MCF 10A (cell line): ENCODE measurements around the gene HK1. TPM values are rescaled to one million over a fixed set of nuclear protein-coding genes. Genes with fewer than 3 reads are reported as not detected.

Experiments
- BruUV-seq: library from RNA; stranded (reverse); fragments of 400-500 nt; replicated peaks from 2 replicates; lab custom pipeline; 2021; lab: Mats Ljungman, UMichigan
- CTCF ChIA-PET: fragments of 300-600 bp; sonication (Branson Sonifier 250); formaldehyde crosslinking; extraction: SDS; loops from one replicate; lab custom pipeline; 2021; ENCODE audit warnings: antibody characterized with exemption, inconsistent platforms; lab: Yijun Ruan, JAX
- POLR2A ChIA-PET: fragments of 300-600, 350-650 bp; sonication (Branson Sonifier 250); formaldehyde crosslinking; extraction: SDS; loops from one replicate; lab custom pipeline; 2020; ENCODE audit warnings: antibody characterized with exemption, inconsistent platforms; lab: Yijun Ruan, JAX
- DNase-seq: peaks from one replicate; pipeline ENCODE4 v3.0.0-alpha.2; 2018; ENCODE audit not compliant: unreplicated experiment
- H3K27ac Mint-ChIP-seq: one replicate; pipeline ENCODE4 v1.8.0; 2022; ENCODE audit warnings: mild to moderate bottlenecking, low read depth, mixed read lengths; ENCODE audit not compliant: unreplicated experiment
- H3K27me3 Mint-ChIP-seq: one replicate; pipeline ENCODE4 v1.8.0; 2022; ENCODE audit warnings: mixed read lengths; ENCODE audit not compliant: insufficient read depth, unreplicated experiment
- H3K36me3 Mint-ChIP-seq: one replicate; pipeline ENCODE4 v1.8.0; 2022; ENCODE audit warnings: mild to moderate bottlenecking, moderate library complexity, mixed read lengths; ENCODE audit not compliant: insufficient read depth, unreplicated experiment
- H3K4me1 Mint-ChIP-seq: one replicate; pipeline ENCODE4 v1.8.0; 2022; ENCODE audit warnings: mixed read lengths; ENCODE audit not compliant: insufficient read depth, unreplicated experiment
- H3K4me3 Mint-ChIP-seq: one replicate; pipeline ENCODE4 v1.8.0; 2022; ENCODE audit warnings: mild to moderate bottlenecking, moderate library complexity, mixed read lengths; ENCODE audit not compliant: unreplicated experiment
- H3K9me3 Mint-ChIP-seq: one replicate; pipeline ENCODE4 v1.8.0; 2022; ENCODE audit warnings: mixed read lengths; ENCODE audit not compliant: unreplicated experiment
- CTCF ChIP-seq: fragments of 200-600 bp; IDR thresholded peaks from one replicate; pipeline ENCODE4 v1.8.0; 2022; ENCODE audit warnings: antibody characterized with exemption, mild to moderate bottlenecking; ENCODE audit not compliant: unreplicated experiment
- intact Hi-C: fragments of 100-400 bp; cut with micrococcal nuclease; formaldehyde crosslinking; loops from 2 replicates; pipeline ENCODE4 v1.14.1; 2022
- total RNA-seq: library from RNA; stranded (reverse); gene quantifications from 2 replicates; pipeline ENCODE4 v1.2.3, GENCODE V29; 2022

The HK1 gene
- total RNA-seq, 1 experiment from 2014 or later = 134 TPM

GRCh38 chr10:69348816-69349541 lies 70.7 kb downstream of the HK1 start:
- no peak for TF ChIP-seq CTCF
- Mint-ChIP-seq H3K27me3 (no peaks in the 10 kb centered on the region), H3K4me3 (no peak overlapping the region), H3K4me1 (peaks cover 25% of the 10 kb centered on the region), H3K9me3 (no peaks in the 10 kb centered on the region), H3K36me3 (peaks cover 65% of the 10 kb centered on the region), H3K27ac (peak overlapping the region; percentile 93)
- DNase-seq = peak; percentile 96
- ChIA-PET CTCF (interaction anchor here (0.6 to 2.4 kb wide), 11 partner anchors 9 to 164 kb away, joined by 3 to 6 read pairs (median 3); no protein-coding TSS in a partner anchor), POLR2A (interaction anchor here (0.6 to 4.3 kb wide), 13 partner anchors 9 to 227 kb away, joined by 4 to 46 read pairs (median 10); no protein-coding TSS in a partner anchor)
- intact Hi-C loops = no loop called here
- TSS peak; percentile 87 for BruUV-seq

- no peak for TF ChIP-seq CTCF
- ChIA-PET CTCF (interaction anchor here (0.7 to 2.4 kb wide), 9 partner anchors 10 to 164 kb away, joined by 3 to 6 read pairs (median 3); no protein-coding TSS in a partner anchor), POLR2A (interaction anchor here (0.9 to 4.3 kb wide), 12 partner anchors 9 to 41 kb away, joined by 4 to 46 read pairs (median 13); no protein-coding TSS in a partner anchor)
- no TSS peak for BruUV-seq
- H3K27me3 Mint-ChIP-seq = no peaks in the 10 kb centered on the region
- H3K27ac Mint-ChIP-seq = peak overlapping the region; percentile 93
- no peak for DNase-seq
- H3K9me3 Mint-ChIP-seq = no peaks in the 10 kb centered on the region
- H3K4me3 Mint-ChIP-seq = no peak overlapping the region
- H3K36me3 Mint-ChIP-seq = peaks cover 66% of the 10 kb centered on the region
- intact Hi-C loops = no loop called here
- peaks cover 25% of the 10 kb centered on the region for H3K4me1 Mint-ChIP-seq
These were observed 71.2 kb downstream of the HK1 start for GRCh38 chr10:69349542-69349888.

GRCh38 chr10:69351589-69351988 lies 73.3 kb downstream of the HK1 start:
- ChIA-PET POLR2A (interaction anchor here (1.1 to 4.3 kb wide), 7 partner anchors 9 to 34 kb away, joined by 3 to 46 read pairs (median 6); no protein-coding TSS in a partner anchor), CTCF (interaction anchor here (0.6 to 1.3 kb wide), 3 partner anchors 10 to 92 kb away, joined by 3 to 10 read pairs (median 4); no protein-coding TSS in a partner anchor)
- Mint-ChIP-seq H3K27ac (no peak overlapping the region), H3K36me3 (peaks cover 60% of the 10 kb centered on the region), H3K9me3 (no peaks in the 10 kb centered on the region), H3K4me1 (peaks cover 25% of the 10 kb centered on the region), H3K27me3 (no peaks in the 10 kb centered on the region), H3K4me3 (no peak overlapping the region)
- TF ChIP-seq CTCF = no peak
- no peak for DNase-seq
- intact Hi-C loops = no loop called here
- no TSS peak for BruUV-seq

GRCh38 chr10:69352569-69353264 lies 74.4 kb downstream of the HK1 start:
- BruUV-seq = no TSS peak
- H3K27me3 Mint-ChIP-seq = no peaks in the 10 kb centered on the region
- POLR2A ChIA-PET = interaction anchor here (0.7 to 1.5 kb wide), 9 partner anchors 15 to 116 kb away, joined by 3 to 10 read pairs (median 4); no protein-coding TSS in a partner anchor
- no peak overlapping the region for H3K27ac Mint-ChIP-seq
- H3K9me3 Mint-ChIP-seq = no peaks in the 10 kb centered on the region
- intact Hi-C loops = no loop called here
- CTCF ChIA-PET = interaction anchor here (0.5 to 0.7 kb wide), 2 partner anchors 27 to 220 kb away, joined by 4 read pairs; no protein-coding TSS in a partner anchor
- no peak for DNase-seq
- TF ChIP-seq CTCF = no peak
- H3K4me1 Mint-ChIP-seq = peaks cover 25% of the 10 kb centered on the region
- no peak overlapping the region for H3K4me3 Mint-ChIP-seq
- peaks cover 49% of the 10 kb centered on the region for H3K36me3 Mint-ChIP-seq
